ENCODE data around the gene MMRN1.

MMRN1 gene

GRCh38 chr4:89998469-89999011 lies 103.9 kb downstream of the MMRN1 start:
- no peak for DNase-seq (ENCODE audit: low spot score)

DNA sequence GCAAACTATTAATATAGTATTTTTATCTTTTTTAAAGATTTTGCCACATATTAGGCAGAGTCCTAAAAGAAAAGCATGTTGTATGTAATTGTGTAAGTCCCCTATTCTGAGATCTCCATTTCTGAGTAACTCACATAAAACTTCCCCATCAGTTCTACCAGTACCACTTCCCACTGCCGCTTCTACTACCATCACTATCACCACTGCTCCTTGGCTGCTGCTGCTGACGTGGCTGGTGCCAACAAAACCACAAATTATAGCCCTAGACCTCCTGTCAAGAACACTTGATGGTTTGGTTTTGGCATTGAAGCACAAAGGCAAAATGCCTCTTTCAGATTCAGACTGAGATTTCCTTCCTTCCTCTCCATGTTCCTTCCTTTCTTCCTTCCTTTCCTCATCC lies 106.4 kb downstream of the MMRN1 start:
- no peak for DNase-seq (ENCODE audit: low spot score)

DNA sequence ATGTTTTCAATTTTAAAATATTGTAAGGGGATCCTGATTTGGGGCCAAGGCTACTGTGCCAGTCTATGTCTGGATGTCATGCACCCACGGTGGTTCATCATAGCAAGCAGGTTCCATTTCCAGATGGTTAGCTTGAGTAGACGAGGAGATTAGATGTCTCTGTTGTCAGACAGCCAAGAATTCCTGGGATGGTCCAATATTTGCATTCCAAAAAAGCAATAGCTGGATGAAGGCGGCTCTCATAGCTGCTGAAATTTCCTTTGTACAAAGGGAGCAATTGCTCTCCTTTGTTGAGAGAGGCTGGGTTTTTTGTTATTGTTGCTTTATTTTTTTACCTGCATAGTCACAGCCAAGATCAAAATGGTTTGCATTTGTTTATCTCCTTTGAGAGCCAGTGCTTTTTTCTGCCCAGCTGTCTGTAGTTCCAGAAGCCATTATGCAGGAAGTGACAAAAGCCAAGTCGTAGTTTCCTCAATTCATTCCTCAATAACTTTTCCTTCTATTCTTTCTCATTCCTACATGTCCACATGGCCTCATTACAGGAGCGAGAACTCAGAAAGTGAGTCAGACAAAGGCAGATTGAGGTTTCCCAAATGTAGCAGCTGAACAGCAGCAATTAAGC lies 107.9 kb downstream of the MMRN1 start:
- DNase-seq (ENCODE audit: low spot score): no peak
